Colonic mucosa (tissue), 4 donors: ENCODE results near the gene MC2R. TPM values are rescaled to one million over a fixed set of nuclear protein-coding genes. Genes with fewer than 3 reads are reported as not detected.

Experiments
- DNase-seq: peaks from one replicate; pipeline ENCODE4 v3.0.0-alpha.2; 2020
- H3K27ac ChIP-seq: fragments of 200-600 bp; one replicate; pipeline ENCODE4 v1.8.0; 2021
- H3K27me3 ChIP-seq: fragments of 200-600 bp; one replicate; pipeline ENCODE4 v1.8.0; 2021
- H3K36me3 ChIP-seq: fragments of 200-600 bp; one replicate; pipeline ENCODE4 v1.8.0; 2021
- H3K4me1 ChIP-seq: fragments of 200-600 bp; one replicate; pipeline ENCODE4 v1.8.0; 2021; ENCODE audit warnings: mild to moderate bottlenecking
- H3K4me3 ChIP-seq: fragments of 200-600 bp; one replicate; pipeline ENCODE4 v1.8.0; 2021
- H3K9ac ChIP-seq, 2 donors: one replicate each; pipeline ENCODE4 v1.7.0; 2013; ENCODE audit warnings: control low read depth in 2 of 2, low read depth in 2 of 2, low read length in 2 of 2
- H3K9me3 ChIP-seq: fragments of 200-600 bp; one replicate; pipeline ENCODE4 v1.8.0; 2021
- intact Hi-C: fragments of 100-400 bp; cut with DNase I; formaldehyde crosslinking; loops from one replicate; pipeline ENCODE4 v1.14.1; 2022
- total RNA-seq, 2 donors: library from RNA; stranded (reverse); fragmentation: NEBNext Ultra II Directional in 1 of 2; extraction: Animal tissue kit (Norgen Biotek cat#: 25700) in 1 of 2; gene quantifications; one replicate each; pipeline ENCODE4 v1.2.1, GENCODE V29; 2021
- TF ChIP-seq, protein P1 (sequence below): fragments of 200-600 bp; IDR thresholded peaks from one replicate; pipeline ENCODE4 v1.8.0; 2022; ENCODE audit warnings: antibody characterized with exemption, mild to moderate bottlenecking
- donor health status: healthy.
- donor health status: DM: no; HTN: no; CAD: no.
- donor health status: DM: no; HTN: no; CAD: no.

MC2R gene
- total RNA-seq, 2 donors from 2014 or later, result not detected

- no peaks in the 10 kb centered on the region for H3K27me3 ChIP-seq
- no peak overlapping the region for H3K4me3 ChIP-seq
- no peaks in the 10 kb centered on the region for H3K4me1 ChIP-seq
- no peak overlapping the region for H3K9ac ChIP-seq
- TF ChIP-seq, protein P1, sequence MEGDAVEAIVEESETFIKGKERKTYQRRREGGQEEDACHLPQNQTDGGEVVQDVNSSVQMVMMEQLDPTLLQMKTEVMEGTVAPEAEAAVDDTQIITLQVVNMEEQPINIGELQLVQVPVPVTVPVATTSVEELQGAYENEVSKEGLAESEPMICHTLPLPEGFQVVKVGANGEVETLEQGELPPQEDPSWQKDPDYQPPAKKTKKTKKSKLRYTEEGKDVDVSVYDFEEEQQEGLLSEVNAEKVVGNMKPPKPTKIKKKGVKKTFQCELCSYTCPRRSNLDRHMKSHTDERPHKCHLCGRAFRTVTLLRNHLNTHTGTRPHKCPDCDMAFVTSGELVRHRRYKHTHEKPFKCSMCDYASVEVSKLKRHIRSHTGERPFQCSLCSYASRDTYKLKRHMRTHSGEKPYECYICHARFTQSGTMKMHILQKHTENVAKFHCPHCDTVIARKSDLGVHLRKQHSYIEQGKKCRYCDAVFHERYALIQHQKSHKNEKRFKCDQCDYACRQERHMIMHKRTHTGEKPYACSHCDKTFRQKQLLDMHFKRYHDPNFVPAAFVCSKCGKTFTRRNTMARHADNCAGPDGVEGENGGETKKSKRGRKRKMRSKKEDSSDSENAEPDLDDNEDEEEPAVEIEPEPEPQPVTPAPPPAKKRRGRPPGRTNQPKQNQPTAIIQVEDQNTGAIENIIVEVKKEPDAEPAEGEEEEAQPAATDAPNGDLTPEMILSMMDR, result no peak
- H3K36me3 ChIP-seq, result no peaks in the 10 kb centered on the region
- no peak for DNase-seq
- no peaks in the 10 kb centered on the region for H3K9me3 ChIP-seq
- intact Hi-C loops, result no loop called here
- H3K27ac ChIP-seq, result no peak overlapping the region
Measured at GRCh38 chr18:13916559-13916958, 1.2 kb upstream of the MC2R start.

DNA sequence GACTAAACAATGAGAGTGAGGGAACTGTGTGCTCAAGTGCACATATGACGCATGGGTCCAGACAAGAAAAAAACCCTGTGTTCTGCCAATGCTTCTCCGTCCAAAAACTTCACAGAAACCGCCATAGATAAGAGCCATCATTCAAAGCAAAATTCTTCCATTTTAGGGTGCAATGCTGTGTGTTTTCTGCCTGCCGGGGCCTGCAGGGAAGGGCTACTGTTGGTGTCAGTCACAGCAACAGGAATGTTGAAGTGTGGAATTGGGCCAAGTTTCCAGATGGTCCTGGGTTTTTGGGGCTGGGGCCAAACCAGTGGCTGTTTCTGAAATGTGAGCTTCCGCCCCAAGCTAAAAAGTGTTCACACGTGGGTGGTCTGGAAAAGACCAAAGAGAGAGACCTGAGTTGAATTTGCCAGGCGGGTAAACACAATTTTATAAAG, 677 bp upstream of the MC2R start:
- no peak overlapping the region for H3K4me3 ChIP-seq
- DNase-seq, result no peak
- H3K27me3 ChIP-seq, result no peaks in the 10 kb centered on the region
- H3K4me1 ChIP-seq, result no peaks in the 10 kb centered on the region
- intact Hi-C loops, result no loop called here
- H3K27ac ChIP-seq, result no peak overlapping the region
- no peaks in the 10 kb centered on the region for H3K9me3 ChIP-seq
- TF ChIP-seq, protein P1, result no peak
- H3K9ac ChIP-seq, result no peak overlapping the region
- no peaks in the 10 kb centered on the region for H3K36me3 ChIP-seq

- H3K36me3 ChIP-seq, result no peaks in the 10 kb centered on the region
- intact Hi-C loops, result no loop called here
- H3K27ac ChIP-seq, result no peak overlapping the region
- TF ChIP-seq, protein P1, result no peak
- H3K9ac ChIP-seq, result no peak overlapping the region
- no peaks in the 10 kb centered on the region for H3K27me3 ChIP-seq
- no peaks in the 10 kb centered on the region for H3K9me3 ChIP-seq
- no peaks in the 10 kb centered on the region for H3K4me1 ChIP-seq
- H3K4me3 ChIP-seq, result no peak overlapping the region
- DNase-seq, result no peak
Measured at GRCh38 chr18:13914756-13915155, 580 bp downstream of the MC2R start.

DNA sequence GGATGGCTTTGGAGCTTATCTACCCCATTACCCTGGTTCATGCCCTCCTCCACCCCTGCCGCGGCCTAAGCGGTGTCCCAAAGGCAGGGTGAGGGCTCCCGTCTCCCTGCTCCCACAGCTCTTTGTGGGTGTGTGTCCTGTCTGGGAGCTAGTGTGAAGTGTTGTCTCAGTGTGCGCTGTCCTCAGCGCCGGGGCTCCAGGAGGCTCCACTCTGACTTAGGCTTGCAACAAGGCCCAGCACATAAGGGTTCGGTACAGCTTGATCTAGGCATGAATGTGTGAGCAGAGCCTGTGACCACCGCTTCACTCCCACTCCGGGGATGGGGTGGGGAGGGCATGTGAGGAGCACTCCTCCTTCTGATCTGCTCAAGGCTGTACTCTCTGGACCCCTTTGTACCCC, 1.2 kb downstream of the MC2R start:
- Histone ChIP-seq H3K9me3 (no peaks in the 10 kb centered on the region), H3K27me3 (no peaks in the 10 kb centered on the region), H3K36me3 (no peaks in the 10 kb centered on the region), H3K9ac (no peak overlapping the region), H3K27ac (no peak overlapping the region), H3K4me3 (no peak overlapping the region), H3K4me1 (no peaks in the 10 kb centered on the region)
- intact Hi-C loops, result no loop called here
- no peak for DNase-seq
- TF ChIP-seq, protein P1, result no peak

DNA sequence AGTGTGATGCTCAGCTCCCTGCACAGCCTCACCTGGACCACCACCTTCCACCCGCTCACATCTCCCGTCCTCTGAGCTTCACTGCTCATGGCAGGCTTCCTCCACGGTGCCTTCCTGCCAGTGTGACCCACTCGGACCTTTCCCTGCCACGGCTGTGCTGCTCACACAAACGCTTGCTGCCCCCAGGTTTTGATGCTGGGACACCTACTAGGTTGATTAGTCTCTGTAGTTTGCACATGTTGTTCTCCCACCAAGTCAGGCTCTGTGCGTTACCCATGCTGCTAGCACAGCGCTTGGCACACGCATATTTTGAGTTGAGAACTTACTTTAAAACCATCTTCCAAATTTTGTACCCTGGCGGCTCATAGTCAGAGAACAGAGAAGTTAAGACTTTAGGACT, 2.1 kb downstream of the MC2R start:
- TF ChIP-seq, protein P1, result no peak
- intact Hi-C loops, result no loop called here
- no peak overlapping the region for H3K9ac ChIP-seq
- no peaks in the 10 kb centered on the region for H3K27me3 ChIP-seq
- H3K4me1 ChIP-seq, result no peaks in the 10 kb centered on the region
- H3K4me3 ChIP-seq, result no peak overlapping the region
- H3K27ac ChIP-seq, result no peak overlapping the region
- no peaks in the 10 kb centered on the region for H3K36me3 ChIP-seq
- DNase-seq, result no peak
- no peaks in the 10 kb centered on the region for H3K9me3 ChIP-seq

DNA sequence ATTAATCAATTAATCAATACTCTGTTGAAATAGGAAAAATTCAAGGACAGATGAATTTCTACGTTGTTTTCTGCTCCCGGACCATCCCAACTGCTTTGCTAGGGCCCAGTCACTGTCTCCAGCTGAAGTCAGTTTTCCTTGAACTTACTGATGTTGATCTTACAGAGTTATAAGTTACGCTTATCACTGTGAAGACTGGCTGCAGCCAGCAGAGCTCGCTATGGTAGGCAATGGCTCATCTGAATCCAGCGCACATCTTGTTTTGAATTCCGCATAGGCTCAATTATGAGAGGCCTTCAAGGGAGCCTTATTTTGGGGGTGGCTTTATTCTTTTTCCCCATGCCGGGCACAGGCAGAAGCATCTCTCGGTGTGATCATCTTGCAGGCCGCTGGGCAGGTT, 2.7 kb downstream of the MC2R start:
- H3K4me3 ChIP-seq, result no peak overlapping the region
- no peaks in the 10 kb centered on the region for H3K36me3 ChIP-seq
- intact Hi-C loops, result no loop called here
- no peak overlapping the region for H3K27ac ChIP-seq
- no peaks in the 10 kb centered on the region for H3K9me3 ChIP-seq
- DNase-seq, result no peak
- H3K4me1 ChIP-seq, result no peaks in the 10 kb centered on the region
- TF ChIP-seq, protein P1, result no peak
- no peaks in the 10 kb centered on the region for H3K27me3 ChIP-seq
- H3K9ac ChIP-seq, result no peak overlapping the region
